HG03457 (cell line): Measurements from ENCODE around the gene KCNJ5.

Experiments used
- ATAC-seq: cut with Tn5 transposase; IDR thresholded peaks from one replicate; pipeline ENCODE4 v1.9.1; 2021; ENCODE audit warnings: moderate number of reproducible peaks; ENCODE audit not compliant: unreplicated experiment

KCNJ5 gene

DNA sequence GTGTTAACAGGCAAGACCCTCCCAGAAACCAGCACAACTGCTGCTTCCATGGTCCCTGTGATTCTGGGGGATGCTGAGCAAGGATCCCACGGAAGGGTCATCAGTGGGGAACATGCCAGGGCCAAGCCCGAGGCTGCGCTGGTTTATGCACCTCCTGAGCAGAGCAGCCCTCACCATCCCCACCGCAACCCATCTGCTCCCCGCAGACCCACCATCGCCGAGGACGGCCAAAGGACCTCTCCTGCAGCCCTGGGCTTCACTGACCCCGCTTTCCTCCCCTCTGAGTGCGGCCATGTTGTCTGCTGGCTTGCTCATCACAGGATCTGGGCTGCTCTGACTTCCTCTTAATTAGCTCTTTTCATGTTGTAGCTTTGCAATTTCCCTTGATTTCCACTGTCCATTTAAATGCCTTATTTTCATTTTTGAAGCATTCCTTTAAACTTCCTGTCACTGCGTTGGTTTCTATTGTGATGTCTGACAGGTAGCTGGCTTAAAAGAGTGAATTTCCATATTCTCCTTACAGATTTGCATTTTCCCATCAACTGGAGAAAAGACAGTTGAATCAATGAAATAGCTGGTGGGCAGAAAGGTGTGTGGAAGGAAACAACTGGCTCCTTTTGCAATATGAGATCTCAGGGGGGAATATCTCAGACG lies 36.7 kb downstream of the KCNJ5 start:
- peak; percentile 2 for ATAC-seq

DNA sequence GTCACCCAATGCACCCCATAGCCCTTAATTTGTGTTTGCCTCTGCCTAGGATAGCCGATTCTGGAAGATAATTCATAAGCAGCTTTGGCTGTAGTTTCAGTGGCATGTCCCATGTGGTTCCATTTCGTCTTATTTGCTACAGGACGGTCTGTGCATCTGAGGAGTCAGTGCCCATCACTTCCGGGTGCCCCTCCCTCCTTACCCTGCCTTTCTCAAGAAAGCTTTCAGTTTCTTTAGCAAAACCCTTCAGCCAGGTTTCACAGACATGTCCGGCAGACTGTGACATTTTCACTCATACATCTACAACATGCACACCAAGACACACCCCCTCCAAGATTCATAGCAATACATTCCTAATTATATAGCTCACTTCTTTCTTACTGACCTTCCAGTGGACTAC lies 37.2 kb downstream of the KCNJ5 start:
- peak; percentile 99 for ATAC-seq

- no peak for ATAC-seq
Observed at GRCh38 chr11:128929468-128929867, 38.3 kb downstream of the KCNJ5 start.

GRCh38 chr11:128929991-128930390 lies 38.8 kb downstream of the KCNJ5 start:
- ATAC-seq = no peak

GRCh38 chr11:128931066-128931465 lies 39.9 kb downstream of the KCNJ5 start:
- no peak for ATAC-seq

- no peak for ATAC-seq
Observed at GRCh38 chr11:128931668-128932067, 40.5 kb downstream of the KCNJ5 start.

GRCh38 chr11:128933481-128934178 lies 42.5 kb downstream of the KCNJ5 start:
- ATAC-seq = no peak

GRCh38 chr11:128934351-128934750 lies 43.2 kb downstream of the KCNJ5 start:
- ATAC-seq = no peak

DNA sequence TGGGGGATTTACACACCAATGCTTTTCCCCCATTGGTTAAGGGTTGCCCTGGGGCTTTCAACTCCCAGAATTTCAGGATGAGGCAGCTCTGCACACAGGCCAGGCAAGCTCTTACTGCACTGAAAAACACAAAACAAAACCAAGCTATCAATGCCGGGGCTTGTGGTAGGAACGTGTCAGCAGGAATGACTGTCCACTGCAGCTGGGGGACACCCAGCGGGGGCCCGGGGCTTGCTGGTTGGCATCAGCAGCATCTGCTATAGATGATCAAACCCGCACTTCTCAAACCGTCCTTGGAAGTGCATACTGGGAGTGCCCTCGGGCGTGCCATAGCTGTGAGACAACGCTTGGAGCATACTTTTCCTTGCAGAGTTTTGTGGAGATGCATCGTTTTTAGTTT lies 43.8 kb downstream of the KCNJ5 start:
- ATAC-seq = no peak

DNA sequence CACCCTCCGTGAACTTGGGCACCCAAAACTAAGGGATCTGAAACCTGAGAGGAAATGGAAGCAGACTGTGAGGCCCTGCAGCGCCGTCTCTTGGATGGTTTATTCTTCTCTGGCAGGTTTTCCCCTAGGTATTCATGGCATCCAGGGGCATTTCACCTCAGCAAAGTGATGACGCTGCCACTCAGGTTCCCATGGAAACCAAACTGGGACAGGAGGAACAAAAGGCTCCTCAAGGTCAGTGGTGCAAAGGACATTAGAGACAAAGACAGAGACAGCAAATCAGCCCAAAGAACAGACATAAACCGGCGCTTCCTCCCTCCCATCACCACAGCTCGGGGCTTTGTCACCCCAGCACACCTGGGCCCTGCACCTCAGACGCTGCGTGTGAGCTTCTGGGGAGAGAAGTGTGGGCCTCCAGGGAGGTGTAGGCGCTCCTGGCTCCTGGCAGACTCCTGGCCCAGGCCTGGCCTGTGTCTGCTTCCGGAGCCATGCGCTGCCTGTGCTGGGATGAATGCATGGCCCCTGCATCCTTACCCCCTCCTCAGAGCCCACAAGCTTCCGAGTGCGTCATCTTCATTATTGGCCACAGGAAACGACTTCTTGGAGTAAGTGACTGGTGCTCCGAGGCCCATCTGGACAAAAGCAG lies 45.6 kb downstream of the KCNJ5 start:
- ATAC-seq = no peak

GRCh38 chr11:128937480-128937879 lies 46.3 kb downstream of the KCNJ5 start:
- no peak for ATAC-seq

DNA sequence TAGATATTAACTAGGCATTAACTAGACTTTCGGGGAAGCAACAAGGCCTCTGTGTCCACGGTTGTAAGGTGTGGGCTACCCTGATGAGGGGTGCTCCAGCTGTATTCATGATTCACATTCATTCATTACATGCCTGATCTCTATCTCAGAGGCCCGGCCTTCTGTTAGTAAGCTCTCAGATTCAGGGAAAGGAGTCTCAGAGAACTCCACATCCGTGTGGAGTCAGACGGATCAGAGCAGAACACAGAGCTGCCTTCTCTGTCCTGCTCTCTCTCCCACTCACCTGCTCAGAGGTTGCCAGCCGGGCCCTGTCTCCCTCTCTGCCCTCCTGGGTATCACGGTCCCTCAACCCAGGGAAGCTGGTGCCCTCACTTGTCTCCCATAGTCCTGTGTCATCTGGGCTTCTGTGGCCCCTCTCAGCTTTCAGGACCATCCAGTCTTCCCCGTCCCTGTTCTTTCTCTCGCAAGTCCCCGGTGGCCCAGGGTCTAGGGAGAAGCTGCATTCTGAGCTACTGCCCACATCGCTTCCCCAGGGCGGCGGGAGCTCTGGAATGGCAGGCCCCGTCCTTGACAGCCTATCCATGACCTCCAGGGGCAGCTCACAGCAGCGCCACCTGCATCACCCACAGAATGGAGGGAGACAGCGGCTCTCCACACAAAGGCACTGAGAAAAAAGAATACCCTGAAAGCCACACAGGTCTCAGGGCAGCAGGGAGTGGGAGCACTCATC lies 47.2 kb downstream of the KCNJ5 start:
- ATAC-seq = no peak

- ATAC-seq = no peak
Observed at GRCh38 chr11:128939591-128939990, 48.4 kb downstream of the KCNJ5 start.

DNA sequence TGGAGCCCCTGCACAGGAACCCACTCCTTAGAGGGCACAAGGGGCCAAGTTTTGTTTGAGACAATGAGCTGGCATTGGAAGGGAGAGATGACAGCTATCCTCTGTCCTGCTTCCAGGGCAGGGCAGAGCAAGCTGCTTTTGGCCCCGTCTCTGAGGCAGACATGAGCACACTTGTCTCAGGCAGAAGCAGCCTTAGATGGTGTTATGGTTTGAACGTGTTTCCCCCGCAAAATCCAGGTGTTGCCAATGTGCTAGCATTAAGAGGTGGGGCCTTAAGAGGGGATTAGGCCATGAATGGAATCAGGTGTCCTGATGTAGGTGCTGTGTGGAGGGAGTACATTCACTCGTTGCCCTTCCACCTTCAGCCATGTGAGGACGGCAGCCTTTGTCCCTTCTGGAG lies 49.0 kb downstream of the KCNJ5 start:
- no peak for ATAC-seq

- ATAC-seq = no peak
Observed at GRCh38 chr11:128940603-128941002, 49.4 kb downstream of the KCNJ5 start.

GRCh38 chr11:128941110-128941509 lies 50.0 kb downstream of the KCNJ5 start:
- no peak for ATAC-seq

DNA sequence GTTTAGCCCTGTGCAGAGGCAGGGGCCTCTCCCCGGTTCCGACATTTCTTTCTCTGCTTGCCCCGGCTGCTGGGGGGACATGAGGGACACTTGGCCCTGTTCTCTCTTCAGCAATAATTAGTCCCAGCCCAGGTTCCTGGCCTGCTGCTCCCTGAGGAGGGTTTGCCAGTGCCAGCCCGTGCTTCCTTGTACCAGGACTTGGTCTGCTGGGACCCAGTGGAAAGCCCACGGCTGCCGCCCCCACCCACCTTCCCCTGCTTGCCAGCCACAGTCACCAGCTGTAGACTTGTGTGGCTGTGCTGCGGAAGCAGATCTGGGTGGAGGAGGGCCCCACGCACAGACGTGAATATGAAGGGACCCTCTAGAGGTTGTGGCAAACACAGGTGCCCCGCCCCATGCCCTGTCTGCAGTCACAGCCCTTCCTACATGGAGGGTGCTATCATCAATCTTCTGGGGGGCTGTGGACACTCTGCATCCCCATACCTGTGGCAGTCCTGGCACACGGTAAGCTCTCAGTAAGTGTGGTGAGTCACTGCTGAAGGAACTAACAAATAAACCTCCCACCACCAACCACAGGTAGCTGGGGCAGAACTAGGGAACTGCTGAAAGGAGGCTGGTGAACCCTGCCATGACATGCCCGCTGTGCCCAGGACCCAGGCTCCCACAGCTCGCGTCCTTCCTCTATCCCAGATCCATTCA lies 50.6 kb downstream of the KCNJ5 start:
- no peak for ATAC-seq

DNA sequence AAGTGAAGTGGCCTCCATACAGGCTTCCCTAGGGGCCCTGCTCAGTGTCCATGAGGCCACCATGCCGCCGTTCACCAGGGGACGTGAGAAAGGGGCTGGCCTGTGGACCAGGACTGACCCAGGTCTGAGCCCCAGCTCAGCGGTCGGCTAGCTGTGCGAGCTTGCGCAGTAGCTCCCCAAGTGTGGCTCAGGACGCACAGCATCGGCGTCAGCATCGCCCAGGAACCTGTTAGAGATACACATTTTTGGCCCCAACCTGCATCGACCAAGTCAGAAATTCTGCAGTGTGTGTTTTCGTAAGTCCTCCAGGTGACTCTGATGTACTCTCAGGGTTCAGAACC lies 51.1 kb downstream of the KCNJ5 start:
- no peak for ATAC-seq

DNA sequence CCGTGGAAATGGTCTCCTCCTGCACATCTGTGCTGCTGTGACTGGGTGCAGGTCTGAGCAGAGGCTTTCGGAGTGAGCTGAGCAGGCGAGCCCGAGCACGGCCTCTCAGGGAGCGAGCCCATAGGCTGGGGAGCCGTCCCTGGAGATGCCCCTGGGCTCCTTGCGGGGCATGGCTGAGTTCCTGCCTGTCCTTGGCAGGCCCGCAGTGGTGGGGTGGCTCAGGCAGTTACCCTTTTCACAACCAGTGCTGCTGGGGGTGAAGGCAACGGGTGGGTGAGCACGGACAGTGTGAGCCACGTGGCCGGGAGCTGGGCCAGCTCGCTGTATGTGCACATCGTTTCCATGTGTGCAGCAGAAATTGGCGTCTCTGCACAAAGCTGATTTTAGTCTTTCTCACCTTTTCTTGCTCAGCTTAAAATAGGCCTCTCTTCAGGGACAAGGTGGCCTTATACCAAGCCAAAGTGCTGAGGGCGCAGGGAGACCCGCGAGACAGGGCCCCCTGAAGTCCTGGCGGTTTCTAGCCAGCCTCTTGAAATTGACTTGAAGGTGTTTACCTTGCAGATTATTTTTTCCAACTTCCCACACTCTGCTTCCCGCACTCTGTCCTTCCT lies 51.8 kb downstream of the KCNJ5 start, which contains the start of gene TP53AIP1:
TSS of gene TP53AIP1 (minus strand) at position 55 of the 611 bp plus-strand sequence. CDS start 5,053 bp downstream, outside the sequence.
- no peak for ATAC-seq

DNA sequence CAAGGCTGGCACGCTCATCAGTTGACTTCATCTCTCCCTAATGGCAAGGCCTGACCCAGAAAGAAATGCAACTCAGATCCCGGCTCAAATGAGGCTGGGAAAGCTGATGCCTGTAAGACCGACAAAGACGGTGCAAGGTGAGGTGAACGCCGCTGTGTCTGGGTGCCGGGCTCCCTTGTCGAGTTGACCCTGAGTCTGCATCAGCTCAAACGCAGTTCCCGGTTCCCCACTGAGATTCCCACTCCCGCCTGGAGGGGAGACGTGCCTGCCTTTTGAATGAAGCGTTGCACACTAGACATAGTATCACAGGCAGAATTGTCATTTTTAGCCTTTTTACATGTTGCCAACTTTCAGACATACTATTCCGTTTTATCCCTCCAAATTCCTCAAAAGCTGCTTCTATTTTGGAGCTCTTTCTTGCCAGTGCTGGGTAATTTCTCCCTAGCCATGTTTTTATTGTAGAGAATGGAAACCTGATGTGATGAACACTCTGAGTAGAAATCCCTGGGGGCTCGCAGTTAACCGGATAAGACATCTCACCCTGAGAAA lies 52.3 kb downstream of the KCNJ5 start:
- no peak for ATAC-seq
